Activated CD8-positive, alpha-beta memory T cell treated with anti-CD3 and anti-CD28 coated beads, Interleukin-2, amount 10 ng/mL, durations not matched to agents 7 days and 5 days (primary cell): ENCODE measurements around the gene ENTHD1. TPM values are rescaled to one million over a fixed set of nuclear protein-coding genes. Genes with fewer than 3 reads are reported as not detected.

Source experiments
- ATAC-seq: fragments of 150-1000 bp; cut with Tn5 transposase; one replicate; pipeline ENCODE4 v1.10.0; 2021; ENCODE audit warnings: moderate library complexity
- CTCF ChIA-PET: fragments of 350-600 bp; sonication (Branson Sonifier 250); formaldehyde crosslinking; loops from one replicate; lab custom pipeline; 2021; ENCODE audit warnings: antibody characterized with exemption; lab: Charles Lee
- DNase-seq: peaks from one replicate; pipeline ENCODE4 v3.0.0-alpha.2; 2020
- H3K27ac Mint-ChIP-seq: one replicate; pipeline ENCODE4 v1.8.0; 2021; ENCODE audit warnings: mild to moderate bottlenecking, mixed read lengths
- H3K27me3 Mint-ChIP-seq: one replicate; pipeline ENCODE4 v1.8.0; 2021; ENCODE audit warnings: mixed read lengths
- H3K36me3 Mint-ChIP-seq: one replicate; pipeline ENCODE4 v1.8.0; 2021; ENCODE audit warnings: mild to moderate bottlenecking, mixed read lengths
- H3K4me1 Mint-ChIP-seq: one replicate; pipeline ENCODE4 v1.8.0; 2021; ENCODE audit warnings: mixed read lengths
- H3K4me3 Mint-ChIP-seq: one replicate; pipeline ENCODE4 v1.8.0; 2021; ENCODE audit warnings: mild to moderate bottlenecking, moderate library complexity, mixed read lengths
- H3K9me3 Mint-ChIP-seq: one replicate; pipeline ENCODE4 v1.8.0; 2022; ENCODE audit warnings: low read depth, mixed read lengths
- total RNA-seq, 2 experiments: library from RNA; stranded (reverse); gene quantifications; one replicate each; pipeline ENCODE4 v1.2.3, GENCODE V29; 2021

Gene ENTHD1
- total RNA-seq, 2 experiments from 2014 or later, result 0.21 to 0.41 TPM

- CTCF ChIA-PET, result no interaction called here
- H3K27ac Mint-ChIP-seq, result no peak overlapping the region
These were observed 168.1 kb downstream of the ENTHD1 start for GRCh38 chr22:39725351-39726035.

GRCh38 chr22:39724857-39725256 is 168.7 kb downstream of the ENTHD1 start:
- Mint-ChIP-seq H3K27ac (no peak overlapping the region), H3K36me3 (peaks cover 6% of the 10 kb centered on the region), H3K27me3 (peaks cover 22% of the 10 kb centered on the region), H3K4me1 (peaks cover 18% of the 10 kb centered on the region), H3K9me3 (peaks cover 4% of the 10 kb centered on the region), H3K4me3 (no peak overlapping the region)
- CTCF ChIA-PET, result no interaction called here
- no peak for ATAC-seq
- no peak for DNase-seq

More at GRCh38 chr22:39725351-39726035, 168.1 kb downstream of the ENTHD1 start:
- Mint-ChIP-seq H3K4me1 (peaks cover 16% of the 10 kb centered on the region), H3K27me3 (peaks cover 20% of the 10 kb centered on the region), H3K9me3 (peaks cover 4% of the 10 kb centered on the region), H3K4me3 (no peak overlapping the region), H3K36me3 (peaks cover 6% of the 10 kb centered on the region)
- DNase-seq (no peak), ATAC-seq (no peak)

- CTCF ChIA-PET, result no interaction called here
- peaks cover 22% of the 10 kb centered on the region for H3K27me3 Mint-ChIP-seq
- no peak overlapping the region for H3K4me3 Mint-ChIP-seq
- H3K27ac Mint-ChIP-seq, result no peak overlapping the region
- no peak for ATAC-seq
- H3K4me1 Mint-ChIP-seq, result peaks cover 21% of the 10 kb centered on the region
- peaks cover 6% of the 10 kb centered on the region for H3K36me3 Mint-ChIP-seq
- H3K9me3 Mint-ChIP-seq, result peaks cover 4% of the 10 kb centered on the region
- no peak for DNase-seq
These were observed 169.2 kb downstream of the ENTHD1 start for GRCh38 chr22:39724390-39724789.

GRCh38 chr22:39723899-39724351 is 169.6 kb downstream of the ENTHD1 start:
- peaks cover 22% of the 10 kb centered on the region for H3K27me3 Mint-ChIP-seq
- no peak for DNase-seq
- peaks cover 26% of the 10 kb centered on the region for H3K4me1 Mint-ChIP-seq

GRCh38 chr22:39723463-39723862 is 170.1 kb downstream of the ENTHD1 start:
- Mint-ChIP-seq H3K4me3 (no peak overlapping the region), H3K27me3 (peaks cover 22% of the 10 kb centered on the region), H3K4me1 (peaks cover 26% of the 10 kb centered on the region), H3K27ac (no peak overlapping the region), H3K9me3 (peaks cover 4% of the 10 kb centered on the region), H3K36me3 (peaks cover 6% of the 10 kb centered on the region)
- CTCF ChIA-PET, result no interaction called here
- ATAC-seq (no peak), DNase-seq (no peak)

More at GRCh38 chr22:39723899-39724351, 169.6 kb downstream of the ENTHD1 start:
- CTCF ChIA-PET, result no interaction called here
- H3K9me3 Mint-ChIP-seq, result peaks cover 4% of the 10 kb centered on the region
- no peak overlapping the region for H3K4me3 Mint-ChIP-seq
- ATAC-seq, result no peak
- H3K36me3 Mint-ChIP-seq, result peaks cover 6% of the 10 kb centered on the region
- H3K27ac Mint-ChIP-seq, result no peak overlapping the region

- DNase-seq (no peak), ATAC-seq (no peak)
- peaks cover 6% of the 10 kb centered on the region for H3K36me3 Mint-ChIP-seq
- peaks cover 29% of the 10 kb centered on the region for H3K4me1 Mint-ChIP-seq
- peaks cover 4% of the 10 kb centered on the region for H3K9me3 Mint-ChIP-seq
- no peak overlapping the region for H3K4me3 Mint-ChIP-seq
- H3K27me3 Mint-ChIP-seq, result peaks cover 19% of the 10 kb centered on the region
- CTCF ChIA-PET, result no interaction called here
- no peak overlapping the region for H3K27ac Mint-ChIP-seq
These were observed 171.1 kb downstream of the ENTHD1 start for GRCh38 chr22:39722501-39722900.

GRCh38 chr22:39722032-39722325 is 171.6 kb downstream of the ENTHD1 start:
- ATAC-seq (no peak), DNase-seq (no peak)
- peaks cover 29% of the 10 kb centered on the region for H3K4me1 Mint-ChIP-seq
- H3K4me3 Mint-ChIP-seq, result no peak overlapping the region
- peaks cover 14% of the 10 kb centered on the region for H3K27me3 Mint-ChIP-seq
- H3K36me3 Mint-ChIP-seq, result peaks cover 6% of the 10 kb centered on the region
- H3K9me3 Mint-ChIP-seq, result peaks cover 4% of the 10 kb centered on the region
- CTCF ChIA-PET, result no interaction called here
- no peak overlapping the region for H3K27ac Mint-ChIP-seq

GRCh38 chr22:39721206-39722031 is 172.1 kb downstream of the ENTHD1 start:
- CTCF ChIA-PET, result no interaction called here
- no peak overlapping the region for H3K27ac Mint-ChIP-seq
- peaks cover 29% of the 10 kb centered on the region for H3K4me1 Mint-ChIP-seq
- H3K9me3 Mint-ChIP-seq, result peaks cover 4% of the 10 kb centered on the region
- no peak overlapping the region for H3K4me3 Mint-ChIP-seq
- peaks cover 10% of the 10 kb centered on the region for H3K27me3 Mint-ChIP-seq
- peaks cover 6% of the 10 kb centered on the region for H3K36me3 Mint-ChIP-seq
- ATAC-seq, result peak; percentile 64
- no peak for DNase-seq

GRCh38 chr22:39719559-39720450 is 173.8 kb downstream of the ENTHD1 start:
- peaks cover 4% of the 10 kb centered on the region for H3K9me3 Mint-ChIP-seq
- H3K4me3 Mint-ChIP-seq, result no peak overlapping the region
- H3K36me3 Mint-ChIP-seq, result peaks cover 6% of the 10 kb centered on the region
- DNase-seq (no peak), ATAC-seq (no peak)
- peaks cover 5% of the 10 kb centered on the region for H3K27me3 Mint-ChIP-seq
- no peak overlapping the region for H3K27ac Mint-ChIP-seq
- H3K4me1 Mint-ChIP-seq, result peaks cover 29% of the 10 kb centered on the region
- CTCF ChIA-PET, result no interaction called here

GRCh38 chr22:39718921-39719475 is 174.6 kb downstream of the ENTHD1 start:
- Mint-ChIP-seq H3K4me3 (no peak overlapping the region), H3K27me3 (peaks cover 5% of the 10 kb centered on the region), H3K4me1 (peaks cover 29% of the 10 kb centered on the region), H3K9me3 (peaks cover 4% of the 10 kb centered on the region), H3K36me3 (peaks cover 6% of the 10 kb centered on the region), H3K27ac (no peak overlapping the region)
- ATAC-seq (no peak), DNase-seq (no peak)
- CTCF ChIA-PET, result no interaction called here

GRCh38 chr22:39718206-39718605 is 175.4 kb downstream of the ENTHD1 start:
- CTCF ChIA-PET, result no interaction called here

GRCh38 chr22:39717099-39717498 is 176.5 kb downstream of the ENTHD1 start:
- Mint-ChIP-seq H3K9me3 (peaks cover under 1% of the 10 kb centered on the region), H3K36me3 (peaks cover 1% of the 10 kb centered on the region), H3K27me3 (peaks cover 5% of the 10 kb centered on the region), H3K27ac (no peak overlapping the region), H3K4me1 (peaks cover 22% of the 10 kb centered on the region), H3K4me3 (no peak overlapping the region)
- ATAC-seq (no peak), DNase-seq (no peak)
- CTCF ChIA-PET, result no interaction called here

More at GRCh38 chr22:39718206-39718605, 175.4 kb downstream of the ENTHD1 start:
- Mint-ChIP-seq H3K4me1 (peaks cover 29% of the 10 kb centered on the region), H3K36me3 (peaks cover 5% of the 10 kb centered on the region), H3K9me3 (peaks cover 4% of the 10 kb centered on the region), H3K4me3 (no peak overlapping the region), H3K27me3 (peaks cover 5% of the 10 kb centered on the region), H3K27ac (peak overlapping the region; percentile 42)
- ATAC-seq (peak; percentile 32), DNase-seq (no peak)

- Mint-ChIP-seq H3K4me3 (no peak overlapping the region), H3K27ac (no peak overlapping the region), H3K27me3 (peaks cover 5% of the 10 kb centered on the region), H3K9me3 (no peaks in the 10 kb centered on the region), H3K36me3 (no peaks in the 10 kb centered on the region), H3K4me1 (peaks cover 17% of the 10 kb centered on the region)
- ATAC-seq, result no peak
- CTCF ChIA-PET, result no interaction called here
- DNase-seq, result no peak
These were observed 177.0 kb downstream of the ENTHD1 start for GRCh38 chr22:39716534-39716933.
